ENCODE measurements around the gene PTH.

The PTH gene

DNA sequence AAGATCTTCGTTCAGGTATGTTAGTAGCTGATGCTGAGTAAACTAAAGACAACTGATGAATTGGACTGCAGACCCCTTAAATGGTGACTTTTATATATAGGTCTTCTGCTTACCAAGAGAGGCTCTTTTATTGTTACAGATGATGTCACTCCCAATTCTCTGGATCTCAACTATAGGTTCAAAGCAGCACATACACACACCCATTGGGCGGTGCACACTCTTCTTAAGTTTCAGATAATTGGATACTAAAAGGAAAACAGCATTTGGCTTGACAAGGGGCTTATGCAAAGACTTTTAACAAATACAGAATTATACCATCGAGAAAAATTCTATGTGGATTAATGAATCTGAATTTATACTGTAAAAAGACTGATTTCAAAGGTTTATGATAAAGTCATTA, at the start of gene PTH:
PTH (minus strand) TSS at position 69 of the 400 bp plus-strand sequence. CDS start 3,142 bp downstream, outside the sequence.
- no peak for DNase-seq (ENCODE audit: low read depth, low spot score)

DNA sequence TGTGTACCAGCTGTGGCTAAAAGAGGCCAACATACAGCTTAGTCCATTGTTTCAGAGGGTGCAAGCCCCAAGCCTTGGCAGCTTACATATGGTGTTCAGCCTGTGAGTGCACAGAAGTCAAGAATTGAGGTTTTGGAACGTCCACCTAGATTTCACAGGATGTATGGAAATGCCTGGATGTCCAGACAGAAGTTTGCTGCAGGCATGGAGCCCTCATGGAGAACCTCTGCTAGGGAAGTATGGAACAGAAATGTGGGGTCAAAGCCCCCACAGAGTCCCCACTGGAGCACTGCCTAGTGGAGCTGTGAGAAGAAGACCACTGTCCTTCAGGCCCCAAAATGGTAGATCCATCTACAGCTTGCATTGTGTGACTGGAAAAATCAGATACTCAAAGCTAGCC, 42.2 kb upstream of the PTH start:
- DNase-seq (ENCODE audit: low read depth, low spot score), result no peak

DNA sequence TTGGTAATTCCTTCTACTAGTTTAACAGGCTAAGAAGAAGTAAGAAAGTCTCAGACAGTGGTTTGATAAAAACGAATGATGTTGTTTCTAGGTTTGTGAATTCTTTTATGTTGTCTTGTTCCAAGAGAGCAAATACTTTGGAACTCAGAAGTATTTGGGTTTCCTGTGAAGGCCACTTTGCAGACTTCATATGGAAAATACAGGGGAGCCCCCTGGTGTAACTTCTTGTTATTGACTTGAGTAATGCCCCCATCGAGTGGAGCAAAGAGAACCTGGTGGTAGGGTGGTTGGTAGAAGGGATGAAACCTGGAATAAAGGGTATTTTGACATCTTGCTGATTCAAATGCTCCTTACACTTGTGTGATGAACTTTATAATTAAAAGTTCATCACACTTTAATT, 40.0 kb upstream of the PTH start:
- DNase-seq (ENCODE audit: low read depth, low spot score), result no peak

DNA sequence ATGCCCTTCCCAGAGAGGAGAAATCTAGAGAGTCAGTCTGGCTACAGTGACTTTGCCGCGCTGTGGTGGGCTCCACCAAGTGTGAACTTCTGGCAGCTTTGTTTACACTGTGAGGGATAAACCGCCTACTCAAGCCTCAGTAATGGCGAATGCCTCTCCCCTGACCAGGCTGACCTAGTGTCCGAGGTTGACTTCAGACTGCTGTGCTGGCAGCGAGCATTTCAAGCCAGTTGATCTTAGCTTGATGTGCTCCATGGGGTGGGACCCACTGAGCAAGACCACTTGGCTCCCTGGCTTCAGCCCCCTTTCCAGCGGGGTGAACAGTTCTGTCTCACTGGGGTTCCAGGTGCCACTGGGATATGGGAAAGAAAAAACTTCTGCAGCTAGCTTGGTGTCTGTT, 38.6 kb upstream of the PTH start:
- DNase-seq (ENCODE audit: low read depth, low spot score), result no peak

DNA sequence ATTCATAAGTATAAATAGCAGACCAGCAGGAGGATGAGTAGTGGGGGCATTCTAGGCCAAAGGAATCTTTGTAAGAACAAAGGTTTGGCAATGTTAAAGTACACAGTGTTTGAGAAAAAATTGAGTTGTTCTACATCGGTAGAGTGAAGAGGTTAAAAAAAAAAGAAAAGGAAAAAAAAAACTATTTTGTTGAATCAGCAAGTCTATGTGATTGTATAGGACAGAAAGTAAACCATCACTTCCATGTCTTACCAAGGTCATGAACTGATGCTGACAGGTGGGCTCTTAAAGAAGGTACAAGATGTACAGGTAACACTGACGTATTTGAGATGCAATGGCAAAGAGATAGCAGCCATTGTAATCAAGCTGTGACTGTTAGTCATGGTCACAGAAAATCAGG, 29.5 kb upstream of the PTH start:
- no peak for DNase-seq (ENCODE audit: low read depth, low spot score)

DNA sequence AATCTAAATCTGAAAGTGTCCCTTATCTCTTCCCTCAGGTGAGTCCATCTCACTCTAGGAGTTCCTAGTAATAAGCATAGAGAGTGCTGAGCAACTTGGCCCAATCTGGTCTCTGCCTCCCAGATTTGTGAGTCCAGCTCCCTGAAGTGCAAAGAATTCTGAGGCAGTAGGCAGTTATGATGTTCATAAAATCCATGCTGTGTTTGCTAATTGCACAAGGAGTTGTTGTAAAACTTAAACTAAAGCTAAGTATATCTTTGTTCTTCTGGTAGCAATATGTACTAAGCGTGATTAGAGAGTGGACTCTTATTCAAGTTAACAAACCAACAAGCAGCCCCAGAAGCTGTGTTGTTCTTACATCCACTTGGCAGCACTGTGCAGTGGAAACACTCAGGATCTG, 7.6 kb upstream of the PTH start:
- no peak for DNase-seq (ENCODE audit: low read depth, low spot score)

DNA sequence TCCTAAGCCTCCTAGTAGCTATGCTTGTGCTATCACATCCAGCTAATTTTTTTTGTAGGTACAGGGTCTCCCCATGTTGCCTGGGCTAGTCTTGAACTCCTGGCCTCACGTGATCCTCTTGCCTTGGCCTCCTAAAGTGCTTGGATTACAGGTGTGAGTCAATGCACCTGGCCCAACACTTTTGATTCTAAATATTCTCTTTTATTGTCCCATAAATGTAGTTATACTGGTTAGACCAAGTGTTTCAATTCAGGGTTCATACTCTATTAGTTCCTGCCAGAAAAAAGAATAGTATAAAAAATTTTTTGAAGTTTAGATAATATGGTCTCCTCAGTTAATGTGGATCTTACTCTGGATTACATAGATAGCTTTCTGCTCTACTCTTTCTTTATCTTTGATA, 6.7 kb upstream of the PTH start:
- DNase-seq (ENCODE audit: low read depth, low spot score), result no peak

DNA sequence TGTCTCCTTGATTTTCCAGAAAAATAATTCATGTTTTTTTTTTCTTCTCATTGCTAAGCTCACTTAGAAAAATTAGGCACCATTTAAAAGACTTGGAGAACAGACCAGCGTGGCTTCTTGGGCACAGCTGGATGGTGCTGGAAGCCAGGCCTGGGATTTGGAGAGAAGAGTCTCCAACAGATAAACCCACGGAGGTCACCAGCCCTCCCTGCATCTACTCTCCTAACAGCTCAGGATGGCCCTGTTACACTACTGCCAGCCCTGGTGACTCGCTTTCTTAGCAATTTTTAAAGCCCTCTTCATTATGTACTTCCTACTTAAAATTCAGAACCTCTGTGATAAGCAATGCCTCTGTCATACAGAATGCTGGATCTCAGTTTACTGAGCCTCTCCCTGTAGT, 1.7 kb downstream of the PTH start:
- DNase-seq (ENCODE audit: low read depth, low spot score), result no peak

DNA sequence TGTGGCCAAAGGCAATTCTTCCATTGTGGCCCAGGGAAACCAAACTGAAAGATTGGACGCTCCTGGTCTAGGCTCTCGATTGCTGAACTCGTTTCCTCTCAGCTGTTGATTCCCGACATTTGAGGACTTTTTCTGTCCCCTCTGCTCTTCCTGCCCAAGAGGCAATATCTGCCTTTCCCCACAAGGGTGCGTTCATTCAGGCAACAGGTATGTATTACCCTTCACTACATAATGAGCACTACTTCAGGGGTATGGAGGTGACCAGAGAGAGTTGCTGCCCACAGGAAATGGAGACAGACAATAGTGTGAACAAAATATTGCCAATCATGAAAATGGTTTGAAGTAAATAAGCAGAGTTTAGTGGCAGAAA, 8.2 kb downstream of the PTH start:
- DNase-seq (ENCODE audit: low read depth, low spot score), result no peak

DNA sequence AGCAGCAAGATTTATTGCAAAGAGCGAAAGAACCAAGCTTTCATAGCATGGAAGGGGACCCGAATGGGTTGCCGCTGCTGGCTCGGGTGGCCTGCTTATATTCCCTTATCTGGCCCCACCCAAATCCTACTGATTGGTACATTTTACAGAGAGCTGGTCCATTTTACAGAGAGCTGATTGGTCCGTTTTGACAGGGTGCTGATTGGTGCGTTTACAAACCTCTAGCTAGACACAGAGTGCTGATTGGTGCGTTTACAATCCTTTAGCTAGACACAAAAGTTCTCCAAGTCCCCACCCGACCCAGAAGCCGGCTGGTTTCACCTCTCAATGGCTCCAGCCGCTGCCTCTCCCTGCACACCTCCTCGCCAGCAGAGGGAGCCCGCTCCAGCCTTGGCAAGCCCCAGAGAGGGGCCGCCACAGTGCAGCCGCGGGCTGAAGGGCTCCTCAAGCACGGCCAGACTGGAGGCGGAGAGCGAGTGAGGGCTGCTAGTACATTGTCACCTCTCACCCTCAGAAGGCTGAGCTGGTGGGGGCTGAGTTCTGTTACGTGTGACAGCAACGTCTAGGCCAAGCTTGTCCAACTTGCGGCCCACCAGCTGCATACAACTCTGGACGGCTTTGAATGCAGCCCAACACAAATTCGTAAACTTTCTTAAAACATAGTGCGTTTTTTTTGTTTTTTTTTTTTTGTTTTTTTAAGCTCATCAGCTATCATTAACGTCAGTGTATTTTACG, 8.7 kb downstream of the PTH start:
- DNase-seq (ENCODE audit: low read depth, low spot score), result no peak

DNA sequence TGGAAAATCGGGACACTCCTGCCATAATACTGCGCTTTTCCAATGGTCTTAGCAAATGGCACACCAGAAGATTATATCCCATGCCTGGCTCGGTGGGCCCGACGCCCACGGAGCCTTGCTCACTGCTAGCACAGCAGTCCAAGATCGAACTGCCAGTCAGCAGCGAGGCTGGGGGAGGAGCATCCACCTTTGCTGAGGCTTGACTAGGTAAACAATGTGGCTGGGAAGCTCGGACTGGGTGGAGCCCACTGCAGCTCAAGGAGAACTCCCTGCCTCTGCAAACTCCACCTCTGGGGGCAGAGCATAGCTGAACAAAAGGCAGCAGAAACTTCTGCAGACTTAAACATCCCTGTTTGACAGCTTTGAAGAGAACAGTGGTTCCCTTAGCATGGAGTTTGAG, 15.6 kb downstream of the PTH start:
- DNase-seq (ENCODE audit: low read depth, low spot score), result no peak

DNA sequence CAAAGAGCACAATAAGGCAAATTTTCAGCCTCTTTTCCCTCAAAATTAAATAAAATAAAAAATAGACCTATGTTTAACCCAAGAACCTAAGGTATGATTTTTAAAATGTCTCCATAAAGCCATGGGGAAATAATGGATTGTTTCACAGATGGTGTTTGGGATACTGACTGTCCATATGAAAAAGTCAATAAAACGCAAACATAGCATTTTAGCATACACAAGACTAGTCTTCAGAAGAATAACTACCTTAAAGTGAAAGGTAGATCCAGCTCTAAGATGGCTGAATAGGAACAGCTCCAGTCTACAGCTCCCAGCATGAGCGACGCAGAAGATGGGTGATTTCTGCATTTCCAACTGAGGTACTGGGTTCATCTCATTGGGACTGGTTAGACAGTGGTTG, 16.1 kb downstream of the PTH start:
- no peak for DNase-seq (ENCODE audit: low read depth, low spot score)

DNA sequence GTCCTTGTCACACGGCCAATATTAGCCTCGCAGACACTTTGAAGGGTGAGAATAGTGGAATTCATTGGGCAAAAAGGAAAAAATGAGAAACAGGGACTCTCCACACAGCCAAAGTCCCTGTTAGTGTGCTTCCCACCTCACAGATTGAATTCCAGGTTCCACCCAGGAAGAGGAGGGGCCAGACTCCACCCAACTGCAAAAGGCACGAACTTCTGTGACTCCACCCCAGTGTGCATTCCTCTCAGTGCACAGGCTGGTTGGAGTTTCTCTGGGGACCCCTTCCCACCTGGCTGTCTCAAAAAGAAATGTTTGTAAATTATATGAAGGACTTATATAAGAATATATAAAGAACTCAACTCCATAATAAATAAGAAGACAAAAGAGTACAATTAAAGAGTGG, 20.7 kb downstream of the PTH start:
- DNase-seq (ENCODE audit: low read depth, low spot score), result no peak

DNA sequence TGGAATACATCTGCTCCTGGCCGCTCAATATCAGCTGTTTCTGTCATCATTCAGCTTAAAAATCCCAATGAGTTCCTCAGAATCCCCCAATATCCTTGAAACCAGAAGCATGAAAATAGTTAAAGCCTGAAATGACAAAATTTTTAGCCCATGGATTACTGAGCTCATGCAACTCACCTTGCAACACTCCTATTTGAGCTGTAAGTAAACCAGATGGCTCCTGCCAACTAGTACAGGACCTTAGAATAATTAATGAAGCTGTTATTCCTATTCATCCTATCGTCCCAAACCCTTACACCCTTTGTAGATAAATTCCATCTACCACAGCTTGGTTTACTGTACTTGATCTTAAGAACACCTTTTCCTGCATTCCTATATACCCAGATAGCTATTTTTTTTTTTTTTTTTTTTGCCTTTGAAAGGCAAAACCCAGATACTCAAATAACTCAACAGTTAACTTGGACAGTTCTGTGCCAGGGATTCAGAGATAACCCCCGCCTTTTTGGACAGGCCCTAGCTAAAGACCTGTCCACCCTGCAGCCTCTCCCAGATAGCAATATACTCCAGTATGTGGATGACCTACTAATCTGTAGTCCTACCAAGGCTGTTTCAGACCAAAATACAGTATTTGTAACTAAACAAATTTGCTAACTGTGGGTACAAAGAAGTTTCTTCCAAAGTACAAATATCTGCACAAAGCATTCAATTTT, 22.6 kb downstream of the PTH start:
- no peak for DNase-seq (ENCODE audit: low read depth, low spot score)

DNA sequence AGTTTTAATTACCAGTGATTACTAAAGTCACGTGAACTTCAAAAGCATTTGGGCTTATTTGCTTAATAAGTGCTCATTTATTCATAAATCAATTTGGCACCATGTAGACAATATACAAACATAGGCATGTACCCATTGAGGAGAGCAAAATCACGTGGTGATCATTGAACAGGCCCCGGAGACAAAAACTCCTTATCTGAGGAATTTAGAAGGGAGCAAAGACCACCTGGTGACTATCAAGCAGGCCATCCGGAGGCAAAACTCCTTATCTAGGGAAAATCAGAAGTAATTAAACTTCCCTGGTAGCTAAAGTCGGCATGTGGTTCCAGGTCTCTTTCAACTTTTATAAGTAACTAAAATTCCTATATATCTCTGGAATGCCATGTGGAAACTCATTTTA, 27.0 kb downstream of the PTH start:
- no peak for DNase-seq (ENCODE audit: low read depth, low spot score)

DNA sequence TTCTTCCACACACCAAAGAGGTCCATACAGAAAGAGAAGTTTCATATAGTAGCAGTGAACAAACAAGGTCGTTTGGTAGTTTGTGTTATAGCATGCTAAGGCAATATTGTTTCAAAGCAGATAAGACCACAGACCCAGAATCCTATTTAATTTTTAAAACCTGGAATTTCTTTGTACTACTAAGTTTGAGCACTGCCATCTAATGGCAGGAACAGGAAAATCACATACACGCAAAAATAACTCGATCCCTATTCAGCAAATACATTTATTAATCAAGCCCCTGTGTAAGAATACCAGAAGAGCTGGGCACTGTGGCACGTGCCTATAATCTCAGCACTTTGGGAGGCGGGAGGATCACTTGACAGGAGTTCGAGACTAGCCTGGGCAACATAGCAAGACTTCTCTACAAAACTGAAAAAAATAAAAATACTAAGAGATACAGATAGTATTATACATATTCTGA, 29.9 kb downstream of the PTH start:
- DNase-seq (ENCODE audit: low read depth, low spot score), result no peak

DNA sequence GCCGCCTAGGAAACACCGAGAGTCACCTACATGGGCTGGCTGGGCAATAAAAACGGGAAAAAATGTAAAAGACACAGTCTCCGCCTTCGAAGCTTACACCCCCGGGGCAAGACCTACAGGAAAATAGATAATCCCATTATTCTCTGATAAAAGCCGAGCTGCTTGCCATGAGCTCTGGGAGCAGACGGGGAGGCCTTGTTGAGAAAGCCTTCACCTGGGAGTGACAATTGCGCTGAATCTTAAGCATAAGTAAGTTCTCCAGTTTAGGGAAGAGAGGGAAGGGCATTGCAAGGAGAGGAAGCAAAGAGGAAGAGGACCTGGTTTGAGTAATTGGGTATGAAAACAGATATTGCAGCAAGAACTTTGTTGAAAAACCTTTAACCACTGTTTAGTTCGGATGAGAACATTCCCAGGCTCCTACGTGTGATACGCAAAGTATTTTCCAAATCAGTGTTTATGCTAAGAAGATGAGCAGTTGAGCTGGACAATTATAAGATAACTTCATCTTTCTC, 32.0 kb downstream of the PTH start:
- no peak for DNase-seq (ENCODE audit: low read depth, low spot score)

DNA sequence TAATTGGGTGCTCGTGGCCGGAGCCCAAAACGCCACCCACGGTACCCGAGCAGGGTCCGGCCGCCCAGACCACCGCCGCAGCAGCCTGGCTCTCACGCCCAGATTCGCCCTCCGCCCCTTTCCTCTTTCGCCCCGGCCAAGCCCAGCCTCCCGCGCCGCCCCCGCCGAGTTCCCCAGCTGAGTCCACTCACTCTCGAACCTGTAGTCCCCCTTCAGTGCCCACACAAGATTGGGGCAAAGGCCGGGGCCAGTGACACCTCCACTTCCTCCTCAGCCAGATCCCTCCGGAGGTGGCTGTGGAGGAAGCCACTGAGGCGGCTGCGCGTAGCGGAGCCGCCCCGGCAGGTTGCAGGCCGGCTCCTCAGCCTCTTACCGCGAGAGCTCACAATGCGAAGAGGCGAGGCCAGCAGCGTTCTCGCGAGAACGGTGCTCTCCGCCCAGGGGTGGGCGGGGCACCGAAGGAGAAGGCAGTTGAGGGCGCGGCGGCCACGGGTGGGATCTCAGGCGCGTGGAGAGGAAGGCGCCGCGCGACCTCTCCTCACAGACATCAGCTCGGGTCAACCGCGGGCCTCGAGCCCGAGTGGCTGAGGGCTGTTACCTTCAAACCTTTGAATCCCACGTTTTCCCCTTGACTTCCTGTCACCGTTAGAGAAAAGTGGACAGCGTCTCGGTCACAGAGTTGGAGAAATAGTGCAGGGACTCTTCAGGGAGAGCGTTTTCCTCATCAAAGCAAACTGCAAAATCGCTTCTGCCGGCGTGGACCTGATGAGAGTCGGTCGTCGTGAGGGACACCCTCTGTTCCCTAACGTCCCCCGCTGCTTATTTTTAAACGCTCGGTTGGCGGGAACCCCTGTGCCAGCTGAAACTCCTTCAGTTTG, 32.7 kb downstream of the PTH start, which contains the start of gene BTBD10:
BTBD10 (minus strand) TSS at position 322 of the 878 bp plus-strand sequence. CDS start 18,098 bp downstream, outside the sequence.
- peak; percentile 79 for DNase-seq (ENCODE audit: low read depth, low spot score)

DNA sequence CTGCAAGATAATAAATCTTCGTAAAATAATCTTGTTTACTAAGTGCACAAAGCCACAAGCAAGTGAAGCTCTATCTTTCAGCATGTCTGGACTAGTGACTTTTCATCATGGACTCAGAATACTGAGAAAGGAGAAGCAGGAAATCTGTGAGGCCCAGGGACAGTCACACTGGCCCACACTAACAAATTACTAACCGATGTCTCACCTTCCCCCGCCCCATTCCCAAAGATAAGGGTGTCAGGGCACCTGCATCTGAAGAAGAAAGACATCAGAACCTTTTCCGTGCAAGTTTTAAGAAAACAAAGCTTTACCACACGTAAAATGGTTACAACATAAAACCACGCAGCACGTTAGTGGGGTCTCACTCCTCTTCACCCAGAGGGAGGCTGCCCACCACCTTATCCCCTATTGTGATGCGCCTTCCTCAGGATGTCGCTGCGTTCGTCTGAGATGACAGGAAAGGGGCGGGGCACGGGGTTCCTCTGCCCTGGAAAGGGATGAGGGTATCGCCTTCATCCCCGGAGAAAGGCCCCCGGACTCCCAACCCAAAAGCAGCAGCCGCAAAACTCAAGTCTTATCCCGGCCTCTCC, 33.4 kb downstream of the PTH start:
- DNase-seq (ENCODE audit: low read depth, low spot score), result no peak

DNA sequence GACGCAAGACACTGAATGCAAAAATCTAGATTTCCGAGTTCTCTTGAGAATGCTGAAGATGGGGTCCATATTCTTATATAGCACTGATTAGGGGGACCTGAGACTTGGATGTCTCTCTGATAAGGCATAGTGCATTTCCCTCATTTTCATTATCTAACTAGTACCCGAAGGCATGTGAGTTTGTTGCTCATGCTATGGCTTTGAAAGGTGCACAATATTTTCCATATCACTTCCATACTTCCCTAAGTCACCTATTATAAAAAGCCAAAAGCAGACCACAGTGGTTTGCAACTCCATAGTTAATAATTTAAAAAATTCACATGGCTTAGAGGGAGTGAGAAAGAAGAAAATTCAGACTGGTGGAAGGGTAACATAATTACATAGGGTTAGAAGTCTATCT, 34.5 kb downstream of the PTH start:
- DNase-seq (ENCODE audit: low read depth, low spot score), result no peak

DNA sequence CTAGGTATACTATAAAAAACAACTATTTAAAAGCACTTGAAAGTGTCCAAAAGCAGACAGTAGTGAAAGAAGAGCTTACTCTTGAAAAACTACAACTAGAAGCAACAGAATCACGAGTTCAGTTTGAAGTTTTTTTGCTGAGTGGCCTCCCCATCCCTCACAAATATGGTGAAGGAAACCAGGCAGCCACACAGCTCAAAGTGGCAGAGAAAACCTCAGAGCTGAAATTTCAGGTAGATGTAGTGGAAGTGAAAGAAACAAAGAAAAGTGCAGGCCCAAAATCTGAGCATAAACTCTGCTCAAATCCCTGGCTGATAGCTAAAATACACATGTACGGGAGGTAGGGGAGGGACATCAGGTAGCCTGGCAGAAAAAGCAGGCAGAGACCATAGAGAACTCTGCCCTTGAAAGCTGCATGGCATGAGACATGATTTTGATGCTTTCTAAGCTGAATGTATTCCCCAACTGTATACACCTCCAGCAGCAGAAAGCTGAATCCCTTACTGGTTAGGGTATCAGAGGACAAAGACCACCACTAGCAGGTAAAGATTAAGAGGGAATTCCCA, 44.9 kb downstream of the PTH start:
- DNase-seq (ENCODE audit: low read depth, low spot score), result no peak
